Mesendoderm (in vitro differentiated cells): ENCODE measurements around the gene PRSS27.
"Not testable (repeated sequence)": the region's sequence is repeated elsewhere in the genome, so short reads cannot be mapped to it uniquely, and the experiment has no call there.

ENCODE experiments used
- DNase-seq: peaks from one replicate; pipeline ENCODE4 v3.0.0; 2013
- H2AK5ac ChIP-seq: 2 replicates; pipeline ENCODE4 v1.6.1; 2013; ENCODE audit warnings: low read length, inconsistent platforms
- H2BK120ac ChIP-seq: 2 replicates; pipeline ENCODE4 v1.6.1; 2013; ENCODE audit warnings: low read depth, mild to moderate bottlenecking, low read length, moderate library complexity, mixed read lengths
- H2BK15ac ChIP-seq: replicated peaks from 2 replicates; pipeline ENCODE4 v1.6.1; 2013; ENCODE audit warnings: low read depth, mild to moderate bottlenecking, moderate library complexity
- H2BK5ac ChIP-seq: 2 replicates; pipeline ENCODE4 v1.6.1; 2013; ENCODE audit warnings: low read length, inconsistent platforms
- H3K18ac ChIP-seq: 2 replicates; pipeline ENCODE4 v1.6.1; 2013; ENCODE audit warnings: mild to moderate bottlenecking, low read length, mixed read lengths
- H3K23ac ChIP-seq: one replicate; pipeline ENCODE4 v1.6.1; 2013; ENCODE audit warnings: low read length
- H3K27ac ChIP-seq: 2 replicates; pipeline ENCODE4 v1.5.1; 2013; ENCODE audit warnings: low read depth, mild to moderate bottlenecking, inconsistent platforms, low read length, moderate library complexity
- H3K27me3 ChIP-seq: 2 replicates; pipeline ENCODE4 v1.6.1; 2013; ENCODE audit warnings: low read length, control low read depth, mild to moderate bottlenecking, inconsistent platforms; ENCODE audit not compliant: insufficient read depth, poor library complexity
- H3K36me3 ChIP-seq: 2 replicates; pipeline ENCODE4 v1.6.1; 2013; ENCODE audit warnings: low read length, inconsistent platforms; ENCODE audit not compliant: control insufficient read depth, insufficient read depth
- H3K4ac ChIP-seq: one replicate; pipeline ENCODE4 v1.6.1; 2013; ENCODE audit warnings: low read depth, mild to moderate bottlenecking, low read length, moderate library complexity
- H3K4me1 ChIP-seq: 2 replicates; pipeline ENCODE4 v1.6.1; 2013; ENCODE audit warnings: low read depth, low read length, inconsistent platforms; ENCODE audit not compliant: control insufficient read depth
- H3K4me2 ChIP-seq: 2 replicates; pipeline ENCODE4 v1.6.1; 2013; ENCODE audit warnings: low read length
- H3K4me3 ChIP-seq: 2 replicates; pipeline ENCODE4 v1.5.1; 2013; ENCODE audit warnings: mild to moderate bottlenecking, low read length
- H3K56ac ChIP-seq: one replicate; pipeline ENCODE4 v1.6.1; 2013; ENCODE audit warnings: low read length
- H3K79me1 ChIP-seq: 2 replicates; pipeline ENCODE4 v1.6.1; 2013; ENCODE audit warnings: low read length, inconsistent platforms
- H3K79me2 ChIP-seq: 2 replicates; pipeline ENCODE4 v1.6.1; 2013; ENCODE audit warnings: mild to moderate bottlenecking, low read length; ENCODE audit not compliant: control insufficient read depth, insufficient read depth
- H3K9ac ChIP-seq: 2 replicates; pipeline ENCODE4 v1.6.1; 2013; ENCODE audit warnings: low read length, inconsistent platforms
- H4K5ac ChIP-seq: one replicate; pipeline ENCODE4 v1.6.1; 2013; ENCODE audit warnings: low read length
- H4K8ac ChIP-seq: one replicate; pipeline ENCODE4 v1.6.1; 2013; ENCODE audit warnings: low read depth, mild to moderate bottlenecking, control low read depth, low read length, moderate library complexity
- WGBS: extraction: QIAGEN DNeasy Blood & Tissue Kit; methylation state at CpG from one replicate; pipeline ENCODE4 v1.1.7; 2013; ENCODE audit warnings: low lambda C conversion rate, missing lambda C conversion rate; ENCODE audit not compliant: insufficient coverage; ENCODE audit errors: extremely low coverage; 5-methylcytosine and 5-hydroxymethylcytosine counted together

The PRSS27 gene

DNA sequence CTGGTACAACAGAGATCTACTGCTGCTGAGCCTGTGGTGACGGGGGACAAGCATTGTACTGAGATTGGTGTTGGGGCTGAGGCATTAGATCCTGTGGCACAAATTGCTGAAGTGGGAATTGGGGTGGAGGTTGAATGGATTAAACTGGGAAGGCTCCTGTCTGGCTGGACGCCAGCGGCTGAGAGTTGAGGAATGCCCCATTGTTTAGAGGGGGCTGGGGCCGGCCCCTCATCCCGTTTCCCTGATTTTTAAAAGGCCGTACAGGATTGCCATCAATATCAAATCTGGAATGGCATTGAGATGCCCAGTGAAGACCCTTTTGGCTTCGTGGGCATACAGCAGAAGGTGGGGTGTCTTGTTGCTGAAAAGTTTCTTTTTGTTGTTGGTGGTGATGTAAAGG lies 53.4 kb downstream of the PRSS27 start:
- H3K18ac ChIP-seq, H3K4ac ChIP-seq, H2BK15ac ChIP-seq, H4K8ac ChIP-seq, H3K36me3 ChIP-seq, DNase-seq, H3K56ac ChIP-seq, H4K5ac ChIP-seq, H2AK5ac ChIP-seq, H3K4me3 ChIP-seq, H3K4me2 ChIP-seq, H3K23ac ChIP-seq, H3K79me1 ChIP-seq, H3K27me3 ChIP-seq, H3K9ac ChIP-seq, H3K79me2 ChIP-seq, H3K4me1 ChIP-seq, H3K27ac ChIP-seq, H2BK5ac ChIP-seq, H2BK120ac ChIP-seq: not testable (repeated sequence)
- no CpG with 5 or more reads among the region's 7 CpGs for WGBS

DNA sequence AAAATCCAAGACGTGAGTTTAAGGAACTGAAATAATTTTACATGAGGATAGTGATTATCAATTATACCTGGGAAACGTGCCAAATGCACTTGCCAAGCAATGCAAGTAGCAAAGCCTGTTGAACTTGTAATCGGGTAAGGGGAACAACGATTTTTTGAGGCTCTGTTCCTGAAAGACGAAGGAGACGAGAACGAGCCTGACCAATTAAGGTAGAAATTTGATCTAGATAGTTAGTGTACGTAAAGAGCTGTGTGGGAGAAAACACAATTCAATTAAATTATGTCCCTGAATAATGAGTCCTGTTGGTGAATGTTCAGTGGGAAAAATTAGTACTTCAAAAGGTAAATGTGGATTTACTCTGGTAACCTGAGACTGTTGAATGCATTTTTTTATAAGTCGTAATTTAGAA lies 55.4 kb downstream of the PRSS27 start:
- Histone ChIP-seq H3K4me3 (no peak overlapping the region), H4K5ac (no peak overlapping the region), H2BK5ac (no peak overlapping the region), H3K79me2 (no peaks in the 10 kb centered on the region), H3K18ac (no peak overlapping the region), H3K23ac (no peak overlapping the region), H3K4me2 (no peak overlapping the region), H3K4me1 (no peaks in the 10 kb centered on the region), H2BK15ac (no peak overlapping the region), H2AK5ac (no peak overlapping the region), H3K79me1 (no peaks in the 10 kb centered on the region), H4K8ac (no peak overlapping the region), H2BK120ac (no peak overlapping the region), H3K4ac (no peak overlapping the region), H3K27ac (no peak overlapping the region), H3K27me3 (no peaks in the 10 kb centered on the region), H3K56ac (no peak overlapping the region), H3K36me3 (no peaks in the 10 kb centered on the region), H3K9ac (no peak overlapping the region)
- no CpG with 5 or more reads among the region's 9 CpGs for WGBS
- DNase-seq = no peak

- H4K8ac ChIP-seq = no peak overlapping the region
- H3K9ac ChIP-seq = no peak overlapping the region
- no peak overlapping the region for H3K56ac ChIP-seq
- no peak overlapping the region for H4K5ac ChIP-seq
- no peak overlapping the region for H3K4me2 ChIP-seq
- no peak overlapping the region for H3K23ac ChIP-seq
- no peak overlapping the region for H2BK120ac ChIP-seq
- WGBS = no CpG with 5 or more reads among the region's 23 CpGs
- H2BK5ac ChIP-seq = no peak overlapping the region
- H3K36me3 ChIP-seq = no peaks in the 10 kb centered on the region
- no peak for DNase-seq
- no peak overlapping the region for H2AK5ac ChIP-seq
- H3K4me1 ChIP-seq = no peaks in the 10 kb centered on the region
- no peak overlapping the region for H3K4ac ChIP-seq
- H3K79me2 ChIP-seq = no peaks in the 10 kb centered on the region
- no peak overlapping the region for H3K4me3 ChIP-seq
- no peak overlapping the region for H2BK15ac ChIP-seq
- H3K27ac ChIP-seq = no peak overlapping the region
- no peaks in the 10 kb centered on the region for H3K27me3 ChIP-seq
- H3K79me1 ChIP-seq = no peaks in the 10 kb centered on the region
- H3K18ac ChIP-seq = no peak overlapping the region
Observed at GRCh38 chr16:2663553-2664546, 56.2 kb downstream of the PRSS27 start.
